ENCODE measurements around the gene SKAP2.

- TF ChIP-seq RFX5 (IDR thresholded peaks at IDR 0.05; ENCODE audit: low read length) (no peak), GABPA (IDR thresholded peaks at IDR 0.05; ENCODE audit: low read depth) (no peak), CTCF (IDR thresholded peaks at IDR 0.05) (no peak)
Measured at GRCh38 chr7:26627891-26628341, 236.5 kb downstream of the SKAP2 start.
